Erythroblast (primary cell): ENCODE data around the gene CREG2.

Source experiments
- DNase-seq, 2 experiments: peaks; one replicate each; lab custom pipeline; 2025; lab: John Stamatoyannopoulos, UW
- GATA1 ChIP-seq: IDR thresholded peaks from 2 replicates; pipeline ENCODE4 v1.6.1; 2011; ENCODE audit warnings: low read depth, mild to moderate bottlenecking, control low read depth, low read length, moderate library complexity
- POLR2A ChIP-seq: IDR thresholded peaks from 2 replicates; pipeline ENCODE4 v1.6.1; 2011; ENCODE audit warnings: mild to moderate bottlenecking, low read length

Gene CREG2

DNA sequence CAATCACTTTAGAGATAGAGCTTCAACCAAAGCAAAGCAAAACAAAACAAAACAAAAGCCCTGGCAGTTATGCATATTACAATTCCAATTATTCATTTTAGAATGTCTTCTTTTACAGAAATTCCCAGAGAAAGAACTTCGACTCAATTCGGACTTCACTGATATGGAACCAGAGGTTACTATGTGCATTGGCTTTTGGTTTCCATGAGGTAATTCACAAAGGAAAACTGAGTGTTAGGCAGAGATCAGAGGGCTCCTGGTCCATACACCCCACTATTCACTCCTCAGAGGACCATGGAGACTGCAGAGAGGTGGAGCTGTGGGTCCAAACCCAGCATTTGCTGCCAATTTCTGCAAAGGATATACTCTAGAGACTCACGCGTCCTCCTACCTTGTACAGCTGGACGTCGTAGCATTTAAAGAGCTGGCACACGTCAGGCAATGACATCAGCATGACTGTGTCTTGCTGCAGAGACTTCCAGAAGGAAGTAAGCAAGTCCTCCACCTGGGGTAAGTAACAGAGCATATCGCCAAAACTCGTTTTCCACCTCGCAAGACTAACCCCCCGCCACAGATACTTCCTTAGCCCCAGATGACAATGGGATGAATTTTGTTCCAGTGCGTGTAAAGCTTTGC lies 31.3 kb upstream of the CREG2 start:
- TF ChIP-seq POLR2A (no peak), GATA1 (no peak)
- DNase-seq = no peak

GRCh38 chr2:101416609-101417008 lies 29.3 kb upstream of the CREG2 start:
- DNase-seq = no peak
- TF ChIP-seq GATA1 (no peak), POLR2A (no peak)

DNA sequence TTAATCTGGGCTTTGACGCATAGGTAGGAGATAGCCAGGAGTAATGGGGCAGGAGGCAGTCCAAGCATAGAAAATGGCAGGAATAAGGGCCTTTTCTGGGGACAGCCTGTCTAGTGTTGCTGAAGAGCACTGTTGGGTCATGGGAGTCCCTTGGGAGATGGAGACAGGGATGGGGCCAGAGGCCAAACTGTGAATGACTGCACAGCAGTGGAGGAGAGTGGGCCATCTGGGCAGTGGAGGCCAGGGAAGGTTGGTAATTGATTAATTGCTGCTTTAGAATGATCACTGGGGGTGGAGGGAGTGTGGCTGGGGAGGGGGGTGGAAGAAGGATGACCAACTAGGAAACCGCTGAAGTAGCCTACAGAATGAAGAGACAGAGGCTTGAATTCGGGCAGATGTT lies 28.6 kb upstream of the CREG2 start:
- TF ChIP-seq GATA1 = no peak
- no peak for TF ChIP-seq POLR2A
- DNase-seq = no peak

DNA sequence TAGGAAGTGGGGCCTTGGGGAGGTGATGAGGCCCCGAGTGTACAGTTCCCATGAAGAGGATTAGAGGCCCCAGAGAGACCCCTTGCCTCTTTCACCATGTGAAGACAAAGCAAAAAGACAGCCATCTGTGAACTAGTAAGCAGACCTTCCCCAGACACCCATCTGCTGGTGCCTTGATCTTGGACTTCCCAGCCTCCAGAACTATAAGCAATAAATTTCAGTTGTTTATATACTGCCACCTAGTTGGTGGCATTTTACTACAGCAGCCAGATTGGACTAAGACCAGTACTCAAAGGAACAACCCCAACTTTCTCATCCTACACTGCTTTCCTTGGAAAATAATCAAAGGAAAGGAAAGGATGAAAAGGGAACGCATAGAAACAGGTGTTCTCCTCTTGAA lies 27.9 kb upstream of the CREG2 start:
- DNase-seq = no peak
- no peak for TF ChIP-seq POLR2A
- no peak for TF ChIP-seq GATA1

- DNase-seq = no peak
- TF ChIP-seq GATA1 (no peak), POLR2A (no peak)
Observed at GRCh38 chr2:101412092-101412694, 24.9 kb upstream of the CREG2 start.

DNA sequence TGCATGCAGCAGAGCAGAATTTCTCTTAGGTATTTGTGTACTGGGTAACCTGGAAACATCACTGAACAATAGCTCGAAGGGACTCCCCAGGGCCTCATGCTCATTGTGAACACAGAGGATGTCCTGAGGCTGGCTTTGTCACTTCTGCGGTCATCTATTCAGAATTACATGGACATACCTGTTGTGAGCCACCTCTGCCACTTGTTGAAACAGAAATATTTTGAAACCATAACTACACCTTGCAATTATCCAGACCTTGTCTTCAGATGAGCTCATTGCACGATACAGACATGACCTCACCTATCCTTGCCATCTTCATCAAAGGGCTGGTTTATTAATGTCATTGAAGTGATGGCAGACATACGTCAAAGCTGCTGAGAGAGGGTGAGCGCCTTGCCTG lies 23.4 kb upstream of the CREG2 start:
- no peak for TF ChIP-seq GATA1
- TF ChIP-seq POLR2A = no peak

GRCh38 chr2:101410114-101410513 lies 22.8 kb upstream of the CREG2 start:
- TF ChIP-seq POLR2A (no peak), GATA1 (no peak)
- no peak for DNase-seq

More for the DNA sequence above, 23.4 kb upstream of the CREG2 start:
- DNase-seq = no peak

DNA sequence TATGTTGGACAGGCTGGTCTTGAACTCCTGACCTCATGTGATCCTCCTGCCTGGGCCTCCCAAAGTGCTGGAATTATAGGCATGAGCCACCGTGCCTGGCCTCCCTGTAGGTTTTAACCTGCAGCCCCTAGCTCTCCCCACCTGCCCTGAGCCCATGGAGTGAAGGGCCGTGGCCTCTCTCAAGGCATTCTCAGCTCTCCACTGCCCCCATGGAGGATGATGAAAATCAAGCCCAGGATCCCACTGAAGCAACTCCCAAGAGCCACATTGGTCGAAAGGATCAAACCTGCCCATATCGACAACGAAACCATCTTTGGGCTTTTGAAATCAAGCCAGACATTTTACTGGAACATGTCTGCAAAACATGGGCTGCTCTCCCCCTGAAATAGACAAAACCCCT lies 22.4 kb upstream of the CREG2 start:
- TF ChIP-seq GATA1 (no peak), POLR2A (no peak)
- no peak for DNase-seq

- DNase-seq = no peak
- TF ChIP-seq POLR2A (no peak), GATA1 (no peak)
Observed at GRCh38 chr2:101408925-101409324, 21.6 kb upstream of the CREG2 start.

GRCh38 chr2:101405351-101405899 lies 18.1 kb upstream of the CREG2 start:
- TF ChIP-seq GATA1 (no peak), POLR2A (no peak)
- DNase-seq = no peak

DNA sequence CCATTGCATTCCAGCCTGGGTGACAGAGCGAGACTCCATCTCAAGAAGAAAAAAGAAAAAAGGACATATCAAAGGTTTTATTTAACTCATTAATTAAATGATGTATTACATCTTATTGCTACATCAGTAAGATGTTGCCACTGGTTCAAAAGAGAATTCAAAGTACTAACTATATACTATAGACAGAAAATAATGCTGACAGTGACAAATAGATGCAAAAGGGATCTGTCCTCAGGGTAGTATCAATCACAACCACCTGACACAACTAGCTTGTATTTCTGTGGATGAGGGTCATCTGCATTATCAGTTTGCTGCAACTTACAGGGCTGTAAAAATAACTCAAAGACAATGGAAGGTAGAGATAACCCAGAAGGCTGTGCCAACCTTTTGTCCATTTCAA lies 16.4 kb upstream of the CREG2 start:
- TF ChIP-seq POLR2A = no peak
- no peak for TF ChIP-seq GATA1
- DNase-seq = no peak

DNA sequence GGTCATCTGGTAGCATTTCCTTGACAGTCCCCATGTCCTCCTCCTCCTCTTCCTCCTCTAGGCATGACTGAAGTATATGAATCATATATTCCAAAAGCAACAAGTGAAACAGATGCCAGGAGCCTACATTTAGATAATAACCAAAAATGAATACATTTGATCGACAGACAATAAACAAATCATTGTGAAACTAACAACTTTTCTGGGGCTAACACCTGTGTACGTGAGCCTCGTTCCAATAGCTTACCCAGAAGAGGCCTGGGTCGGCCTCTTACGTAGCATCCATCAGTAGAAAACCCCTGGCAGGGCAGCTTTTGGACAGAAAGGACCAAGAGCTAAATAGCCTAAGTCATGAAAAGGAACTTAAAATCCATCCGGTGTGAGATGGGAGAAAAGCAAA lies 15.3 kb upstream of the CREG2 start:
- DNase-seq = no peak
- TF ChIP-seq POLR2A (no peak), GATA1 (no peak)

GRCh38 chr2:101401906-101402305 lies 14.6 kb upstream of the CREG2 start:
- no peak for DNase-seq
- TF ChIP-seq POLR2A = no peak
- no peak for TF ChIP-seq GATA1

- TF ChIP-seq GATA1 (no peak), POLR2A (no peak)
- no peak for DNase-seq
Observed at GRCh38 chr2:101401326-101401665, 14.0 kb upstream of the CREG2 start.
